ENCODE data around the gene PRRT2.

- TF ChIP-seq POLR2AphosphoS5 (IDR thresholded peaks at IDR 0.05; ENCODE audit: low read depth, low read length) (no peak), POLR2A (IDR thresholded peaks at IDR 0.05; ENCODE audit: low read depth, low read length) (no peak), TAF1 (IDR thresholded peaks at IDR 0.05; ENCODE audit: low read depth, low read length) (no peak)
These were observed 37.3 kb upstream of the PRRT2 start for GRCh38 chr16:29774730-29775129.
